Adrenal gland (tissue), 12 donors: Measurements from ENCODE around the gene RNF112. TPM values are rescaled to one million over a fixed set of nuclear protein-coding genes. Genes with fewer than 3 reads are reported as not detected.
A peak's percentile ranks its signal among the peaks of the same experiment; 100 is the strongest.
"Not testable (repeated sequence)": the region's sequence is repeated elsewhere in the genome, so short reads cannot be mapped to it uniquely, and the experiment has no call there.

ENCODE experiments used
- DNase-seq, 7 donors: peaks; one replicate each; pipeline ENCODE4 v3.0.0-alpha.2; 2019 to 2020
- H3K27ac ChIP-seq, 5 donors: fragments of 200-600 bp; sonication (generic) in 4 of 5; 1 replicate in 3 of 5; 2 replicates in 2 of 5; pipeline versions ENCODE4 v1.5.1 to v1.8.0; 2016 to 2020; ENCODE audit warnings: mild to moderate bottlenecking in 1 of 5
- H3K27me3 ChIP-seq: fragments of 200-600 bp; 2 replicates; pipeline ENCODE4 v1.8.0; 2021
- H3K36me3 ChIP-seq, 2 donors: fragments of 200-600 bp; replicated peaks in 1 of 2; 1 replicate in 1 of 2; 2 replicates in 1 of 2; pipeline versions ENCODE4 v1.5.1 to v1.8.0; 2018 to 2022
- H3K4me1 ChIP-seq, 2 donors: fragments of 200-600 bp; replicated peaks in 1 of 2; 1 replicate in 1 of 2; 2 replicates in 1 of 2; pipeline versions ENCODE4 v1.5.1 to v1.8.0; 2018 to 2021
- H3K4me3 ChIP-seq, 4 donors: fragments of 200-600 bp; sonication (generic) in 3 of 4; one replicate each; pipeline ENCODE4 v1.5.1; 2016 to 2018
- H3K9me3 ChIP-seq, 3 donors: fragments of 200-600 bp; sonication (generic) in 1 of 3; replicated peaks in 1 of 3; 1 replicate in 2 of 3; 2 replicates in 1 of 3; pipeline versions ENCODE4 v1.5.1 to v1.8.0; 2016 to 2021
- POLR2A ChIP-seq, 2 donors: fragments of 450-650 bp; IDR thresholded peaks; one replicate each; pipeline ENCODE4 v1.6.1; 2017; ENCODE audit warnings: antibody characterized with exemption in 2 of 2, mild to moderate bottlenecking in 2 of 2, moderate library complexity in 1 of 2
- WGBS, 4 donors: extraction: QIAGEN DNeasy Blood & Tissue Kit in 2 of 4; methylation state at CpG; one replicate each; pipeline versions ENCODE4 v1.1.5 to v1.1.7; 2013 to 2017; 5-methylcytosine and 5-hydroxymethylcytosine counted together
- intact Hi-C, 2 donors: fragments of 100-400 bp; cut with DNase I; formaldehyde crosslinking; loops; one replicate each; pipeline versions ENCODE4 v1.14.1 to v1.15.0; 2022 to 2023
- polyA plus RNA-seq, 3 donors: library from polyadenylated mRNA; stranded (reverse); fragments of 200-250 nt in 2 of 3; fragments of 350-450 nt in 1 of 3; fragmentation: Illumina TruSeq in 1 of 3; extraction: RNeasy Lipid Tissue Mini Kit (QIAGEN cat#74804) in 1 of 3; gene quantifications; one replicate each; pipeline ENCODE4 v1.2.3, GENCODE V29; 2013 to 2014
- total RNA-seq, 9 donors: library from RNA; depleted of rRNA in 4 of 9; stranded (reverse); fragments of >200 nt in 4 of 9; fragments of 120-200 nt in 1 of 9; fragmentation: NEBNext Ultra II Directional in 1 of 9; extraction: Animal tissue kit (Norgen Biotek cat#: 25700) in 1 of 9; gene quantifications; one replicate each; pipeline versions ENCODE4 v1.1.0 to v1.2.4, GENCODE V29; 2013 to 2023
- TF ChIP-seq, protein P1 (sequence below), 6 experiments: fragments of 450-650 bp in 4 of 6; fragments of 200-600 bp in 2 of 6; sonication (generic) in 1 of 6; IDR thresholded peaks; 1 replicate in 5 of 6; 2 replicates in 1 of 6; pipeline versions ENCODE4 v1.5.1 to v1.8.0; 2016 to 2021; ENCODE audit warnings: antibody characterized with exemption in 6 of 6, mild to moderate bottlenecking in 2 of 6, moderate library complexity in 1 of 6
- donor health status: healthy with polysubstance abuse.
- donor health status: Bipolar disorder and iron deficiency.
- donor health status: DM: yes; HTN: yes; CAD: no.
- donor health status: DM: no; HTN: no; CAD: no.
- donor health status: DM: no; HTN: no; CAD: no.
- donor health status: DM: yes; HTN: yes; CAD: no.

RNF112 gene
- total and polyA plus RNA-seq, 12 donors, result 0.88 to 35.6 (median 2.3) TPM; not detected in 1

- no peak overlapping the region for H3K27ac ChIP-seq
- H3K9me3 ChIP-seq, result peaks cover 0 to 11% (median 0%) of the 10 kb centered on the region in 3 donors
- H3K27me3 ChIP-seq, result no peaks in the 10 kb centered on the region
- H3K36me3 ChIP-seq, result no peaks in the 10 kb centered on the region
- H3K4me3 ChIP-seq, result no peak overlapping the region
- no peak for TF ChIP-seq POLR2A (IDR thresholded peaks at IDR 0.05)
- TF ChIP-seq, protein P1, sequence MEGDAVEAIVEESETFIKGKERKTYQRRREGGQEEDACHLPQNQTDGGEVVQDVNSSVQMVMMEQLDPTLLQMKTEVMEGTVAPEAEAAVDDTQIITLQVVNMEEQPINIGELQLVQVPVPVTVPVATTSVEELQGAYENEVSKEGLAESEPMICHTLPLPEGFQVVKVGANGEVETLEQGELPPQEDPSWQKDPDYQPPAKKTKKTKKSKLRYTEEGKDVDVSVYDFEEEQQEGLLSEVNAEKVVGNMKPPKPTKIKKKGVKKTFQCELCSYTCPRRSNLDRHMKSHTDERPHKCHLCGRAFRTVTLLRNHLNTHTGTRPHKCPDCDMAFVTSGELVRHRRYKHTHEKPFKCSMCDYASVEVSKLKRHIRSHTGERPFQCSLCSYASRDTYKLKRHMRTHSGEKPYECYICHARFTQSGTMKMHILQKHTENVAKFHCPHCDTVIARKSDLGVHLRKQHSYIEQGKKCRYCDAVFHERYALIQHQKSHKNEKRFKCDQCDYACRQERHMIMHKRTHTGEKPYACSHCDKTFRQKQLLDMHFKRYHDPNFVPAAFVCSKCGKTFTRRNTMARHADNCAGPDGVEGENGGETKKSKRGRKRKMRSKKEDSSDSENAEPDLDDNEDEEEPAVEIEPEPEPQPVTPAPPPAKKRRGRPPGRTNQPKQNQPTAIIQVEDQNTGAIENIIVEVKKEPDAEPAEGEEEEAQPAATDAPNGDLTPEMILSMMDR (IDR thresholded peaks at IDR 0.05), result no peak
- H3K4me1 ChIP-seq, result peaks cover 16 to 18% of the 10 kb centered on the region in 2 donors
- intact Hi-C loops, result no loop called here
- WGBS, 4 donors, result 93 to 100% (median 97%) methylated on average over 1 of the region's 1 CpG
- no peak for DNase-seq
Measured at GRCh38 chr17:19443148-19443547, 32.1 kb downstream of the RNF112 start.

GRCh38 chr17:19445105-19445504 is 34.1 kb downstream of the RNF112 start:
- no peak overlapping the region for H3K4me3 ChIP-seq
- peaks cover 30 to 36% of the 10 kb centered on the region in 2 donors for H3K4me1 ChIP-seq
- H3K36me3 ChIP-seq, result no peaks in the 10 kb centered on the region
- H3K9me3 ChIP-seq, result peaks cover 0 to 11% (median 0%) of the 10 kb centered on the region in 3 donors
- intact Hi-C loops, result loop anchor here in 1 of 2 donors (5.0 kb wide), 1 partner anchor 83 kb away; the partner anchor contains the start of gene B9D1
- H3K27ac ChIP-seq, result no peak overlapping the region
- 89 to 98% (median 96%) methylated on average over 2 of the region's 2 CpGs for WGBS, 4 donors
- DNase-seq, result no peak
- H3K27me3 ChIP-seq, result no peaks in the 10 kb centered on the region
- TF ChIP-seq POLR2A (IDR thresholded peaks at IDR 0.05), result no peak
- TF ChIP-seq, protein P1 (IDR thresholded peaks at IDR 0.05), result no peak

DNA sequence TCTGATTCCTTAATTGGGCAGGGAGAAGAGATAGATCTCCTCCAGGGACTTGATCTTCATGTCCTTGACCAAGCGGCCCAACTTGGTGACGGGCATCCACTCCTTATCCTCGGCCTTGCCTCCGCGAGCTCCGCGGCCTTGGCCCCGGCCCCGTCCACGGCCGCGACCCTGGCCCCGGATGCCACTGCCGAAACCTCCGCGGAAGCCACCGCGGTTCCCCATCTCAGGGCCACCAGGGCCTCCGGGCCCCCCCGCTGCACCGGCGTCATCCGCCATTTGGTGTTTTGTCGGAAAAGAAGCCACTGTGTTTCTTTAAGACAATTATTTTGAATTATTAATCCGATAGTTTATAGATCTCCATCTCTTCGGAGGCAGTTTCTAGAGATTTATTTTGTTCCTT is 35.5 kb downstream of the RNF112 start:
- not testable (repeated sequence) for H3K36me3 ChIP-seq, H3K27me3 ChIP-seq
- H3K4me1 ChIP-seq, result peaks cover 30 to 36% of the 10 kb centered on the region in 2 donors
- intact Hi-C loops, result loop anchor here (2.0 to 5.0 kb wide), 2 partner anchors 84 kb away; partner anchors contain the start of gene B9D1 (in 2 of the 2)
- peak overlapping the region; percentile 50 to 94 (median 89) for H3K27ac ChIP-seq
- peak overlapping the region in 1 of 4 donors; percentile 27 for H3K4me3 ChIP-seq
- 51 to 64% (median 56%) methylated on average over 21 to 26 of the region's 26 CpGs for WGBS, 4 donors
- DNase-seq, result peak in 6 of 7 donors; percentile 42 to 63 (median 58)
- H3K9me3 ChIP-seq, result peaks cover 0 to 11% (median 0%) of the 10 kb centered on the region in 3 donors

DNA sequence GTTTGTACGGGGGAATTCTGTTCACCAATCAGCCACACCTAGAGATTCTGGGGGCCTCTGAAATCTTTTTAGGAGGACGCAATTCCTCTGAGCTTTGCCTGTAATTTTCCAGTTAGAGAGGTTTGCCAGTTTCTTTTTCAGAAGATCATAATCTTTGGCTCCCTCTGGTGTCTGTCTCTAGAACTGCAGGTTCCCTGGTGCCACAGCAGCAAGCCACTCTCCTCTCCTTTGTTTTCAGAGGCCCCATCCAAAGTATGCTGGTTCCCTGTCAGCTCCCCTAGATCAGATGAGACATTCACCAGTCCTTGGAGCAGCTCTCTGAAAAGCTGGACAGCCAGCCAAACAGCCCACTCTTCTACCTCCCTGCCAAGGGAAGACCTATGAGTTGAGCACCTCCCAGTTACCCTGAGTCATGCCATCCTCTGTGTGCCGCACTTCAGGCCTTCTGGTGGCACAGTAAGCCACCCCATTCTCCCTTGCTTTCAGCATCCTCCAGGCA is 36.1 kb downstream of the RNF112 start:
- intact Hi-C loops, result loop anchor here (2.0 to 5.0 kb wide), 2 partner anchors 84 to 85 kb away; partner anchors contain the start of gene B9D1 (in 2 of the 2)
- H3K27me3 ChIP-seq, result no peaks in the 10 kb centered on the region
- DNase-seq, result peak; percentile 79 to 93 (median 88)
- TF ChIP-seq, protein P1 (IDR thresholded peaks at IDR 0.05), result peak; percentile 90 to 98 (median 97)
- TF ChIP-seq POLR2A (IDR thresholded peaks at IDR 0.05), result no peak
- H3K36me3 ChIP-seq, result no peaks in the 10 kb centered on the region
- peak overlapping the region; percentile 50 to 94 (median 89) for H3K27ac ChIP-seq
- H3K4me3 ChIP-seq, result peak overlapping the region in 1 of 4 donors; percentile 27
- 5 to 15% (median 10%) methylated on average over 3 of the region's 3 CpGs for WGBS, 4 donors
- peaks cover 0 to 11% (median 0%) of the 10 kb centered on the region in 3 donors for H3K9me3 ChIP-seq
- H3K4me1 ChIP-seq, result peaks cover 30 to 36% of the 10 kb centered on the region in 2 donors
